Stimulated activated naive B cell treated with anti-CD40 and anti-IgM and Interleukin-4, amounts not matched to agents 10 μg/mL and 1 μg/mL and 100 μg/mL, for 72 hours (primary cell): Measurements from ENCODE around the gene SP3.

Source experiments
- ATAC-seq, 2 donors: fragments of 150-1000 bp; cut with Tn5 transposase; replicated peaks; 2 replicates each; pipeline ENCODE4 v1.10.0; 2021; ENCODE audit warnings: moderate library complexity in 1 of 2
- DNase-seq: peaks from one replicate; pipeline ENCODE4 v3.0.0; 2021
- H3K27ac Mint-ChIP-seq: one replicate; pipeline ENCODE4 v1.8.0; 2022; ENCODE audit warnings: mild to moderate bottlenecking, mixed read lengths
- H3K27me3 Mint-ChIP-seq, 2 donors: one replicate each; pipeline ENCODE4 v1.8.0; 2022; ENCODE audit warnings: mixed read lengths in 2 of 2
- H3K36me3 Mint-ChIP-seq, 2 donors: one replicate each; pipeline ENCODE4 v1.8.0; 2022; ENCODE audit warnings: mixed read lengths in 2 of 2, mild to moderate bottlenecking in 1 of 2
- H3K4me1 Mint-ChIP-seq, 2 donors: one replicate each; pipeline ENCODE4 v1.8.0; 2022; ENCODE audit warnings: mixed read lengths in 2 of 2, mild to moderate bottlenecking in 1 of 2
- H3K4me3 Mint-ChIP-seq, 2 donors: one replicate each; pipeline ENCODE4 v1.8.0; 2022; ENCODE audit warnings: mild to moderate bottlenecking in 2 of 2, mixed read lengths in 2 of 2, moderate library complexity in 1 of 2
- H3K9me3 Mint-ChIP-seq, 2 donors: one replicate each; pipeline ENCODE4 v1.8.0; 2022; ENCODE audit warnings: mixed read lengths in 2 of 2, mild to moderate bottlenecking in 1 of 2

Gene SP3

GRCh38 chr2:173968551-173968950 lies 3.4 kb upstream of the SP3 start:
- DNase-seq (no peak), ATAC-seq (no peak)
- Mint-ChIP-seq H3K4me3 (no peak overlapping the region), H3K27ac (no peak overlapping the region), H3K4me1 (peaks cover 10 to 17% of the 10 kb centered on the region in 2 donors), H3K36me3 (peaks cover 0 to 10% of the 10 kb centered on the region in 2 donors), H3K27me3 (no peaks in the 10 kb centered on the region), H3K9me3 (no peaks in the 10 kb centered on the region)

GRCh38 chr2:173966274-173967098 lies 1.3 kb upstream of the SP3 start:
- ATAC-seq: no peak
- H3K4me1 Mint-ChIP-seq: peaks cover 17 to 26% of the 10 kb centered on the region in 2 donors

GRCh38 chr2:173964565-173965371 lies 405 bp downstream of the SP3 start:
- ATAC-seq: peak; percentile 33 to 40
- peak; percentile 64 for DNase-seq
- no peaks in the 10 kb centered on the region for H3K27me3 Mint-ChIP-seq
- H3K27ac Mint-ChIP-seq: peak overlapping the region; percentile 100
- H3K4me3 Mint-ChIP-seq: peak overlapping the region; percentile 97 to 99
- H3K9me3 Mint-ChIP-seq: peaks cover 0 to 2% of the 10 kb centered on the region in 2 donors
- H3K36me3 Mint-ChIP-seq: peaks cover 21 to 39% of the 10 kb centered on the region in 2 donors
- peaks cover 20 to 32% of the 10 kb centered on the region in 2 donors for H3K4me1 Mint-ChIP-seq

More at GRCh38 chr2:173966274-173967098, 1.3 kb upstream of the SP3 start:
- Mint-ChIP-seq H3K36me3 (peaks cover 9 to 26% of the 10 kb centered on the region in 2 donors), H3K27me3 (no peaks in the 10 kb centered on the region), H3K9me3 (no peaks in the 10 kb centered on the region), H3K4me3 (peak overlapping the region; percentile 97 to 99), H3K27ac (peak overlapping the region; percentile 100)
- DNase-seq: no peak

- peak overlapping the region; percentile 100 for H3K27ac Mint-ChIP-seq
- DNase-seq (peak; percentile 86), ATAC-seq (peak; percentile 71 to 73)
- H3K36me3 Mint-ChIP-seq: peaks cover 26 to 47% of the 10 kb centered on the region in 2 donors
- H3K4me3 Mint-ChIP-seq: peak overlapping the region; percentile 97 to 99
- peaks cover 26 to 40% of the 10 kb centered on the region in 2 donors for H3K4me1 Mint-ChIP-seq
- peaks cover 0 to 2% of the 10 kb centered on the region in 2 donors for H3K9me3 Mint-ChIP-seq
- no peaks in the 10 kb centered on the region for H3K27me3 Mint-ChIP-seq
Measured at GRCh38 chr2:173963817-173964564, 1.2 kb downstream of the SP3 start.

GRCh38 chr2:173963323-173963816 lies 1.8 kb downstream of the SP3 start:
- DNase-seq: no peak
- Mint-ChIP-seq H3K4me1 (peaks cover 28 to 46% of the 10 kb centered on the region in 2 donors), H3K27ac (peak overlapping the region; percentile 99), H3K27me3 (no peaks in the 10 kb centered on the region), H3K4me3 (peak overlapping the region; percentile 97 to 99), H3K9me3 (peaks cover 0 to 2% of the 10 kb centered on the region in 2 donors), H3K36me3 (peaks cover 27 to 52% of the 10 kb centered on the region in 2 donors)
- peak; percentile 42 to 47 for ATAC-seq

GRCh38 chr2:173962583-173963110 lies 2.5 kb downstream of the SP3 start:
- Mint-ChIP-seq H3K9me3 (peaks cover 0 to 2% of the 10 kb centered on the region in 2 donors), H3K4me3 (peak overlapping the region; percentile 94 to 99), H3K36me3 (peaks cover 29 to 54% of the 10 kb centered on the region in 2 donors), H3K27ac (peak overlapping the region; percentile 96), H3K27me3 (no peaks in the 10 kb centered on the region), H3K4me1 (peaks cover 29 to 49% of the 10 kb centered on the region in 2 donors)
- ATAC-seq: no peak
- no peak for DNase-seq

GRCh38 chr2:173962031-173962430 lies 3.1 kb downstream of the SP3 start:
- no peak for DNase-seq
- Mint-ChIP-seq H3K4me3 (peak overlapping the region; percentile 77 to 99), H3K36me3 (peaks cover 29 to 58% of the 10 kb centered on the region in 2 donors)

GRCh38 chr2:173961346-173961705 lies 3.8 kb downstream of the SP3 start:
- Mint-ChIP-seq H3K4me1 (peaks cover 31 to 57% of the 10 kb centered on the region in 2 donors), H3K9me3 (peaks cover 0 to 2% of the 10 kb centered on the region in 2 donors), H3K36me3 (peaks cover 29 to 56% of the 10 kb centered on the region in 2 donors), H3K27me3 (no peaks in the 10 kb centered on the region), H3K27ac (no peak overlapping the region), H3K4me3 (no peak overlapping the region)
- DNase-seq: no peak
- ATAC-seq: no peak

More at GRCh38 chr2:173962031-173962430, 3.1 kb downstream of the SP3 start:
- peaks cover 0 to 2% of the 10 kb centered on the region in 2 donors for H3K9me3 Mint-ChIP-seq
- peaks cover 32 to 55% of the 10 kb centered on the region in 2 donors for H3K4me1 Mint-ChIP-seq
- ATAC-seq: no peak
- H3K27ac Mint-ChIP-seq: peak overlapping the region; percentile 65
- no peaks in the 10 kb centered on the region for H3K27me3 Mint-ChIP-seq

GRCh38 chr2:173959909-173960308 lies 5.3 kb downstream of the SP3 start:
- Mint-ChIP-seq H3K27me3 (no peaks in the 10 kb centered on the region), H3K36me3 (peaks cover 39 to 65% of the 10 kb centered on the region in 2 donors), H3K27ac (peak overlapping the region; percentile 83), H3K9me3 (peaks cover 0 to 2% of the 10 kb centered on the region in 2 donors), H3K4me3 (no peak overlapping the region), H3K4me1 (peaks cover 29 to 64% of the 10 kb centered on the region in 2 donors)
- DNase-seq: no peak
- ATAC-seq: no peak

GRCh38 chr2:173959358-173959884 lies 5.8 kb downstream of the SP3 start:
- Mint-ChIP-seq H3K27ac (peak overlapping the region; percentile 83), H3K4me1 (peaks cover 29 to 66% of the 10 kb centered on the region in 2 donors), H3K9me3 (peaks cover 0 to 2% of the 10 kb centered on the region in 2 donors), H3K27me3 (no peaks in the 10 kb centered on the region), H3K36me3 (peaks cover 39 to 63% of the 10 kb centered on the region in 2 donors), H3K4me3 (peak overlapping the region; percentile 44)
- ATAC-seq (no peak), DNase-seq (no peak)

- Mint-ChIP-seq H3K4me1 (peaks cover 29 to 77% of the 10 kb centered on the region in 2 donors), H3K4me3 (no peak overlapping the region), H3K27me3 (no peaks in the 10 kb centered on the region), H3K27ac (no peak overlapping the region), H3K9me3 (peaks cover 0 to 2% of the 10 kb centered on the region in 2 donors), H3K36me3 (peaks cover 43 to 70% of the 10 kb centered on the region in 2 donors)
- no peak for DNase-seq
- no peak for ATAC-seq
Measured at GRCh38 chr2:173958198-173958846, 6.9 kb downstream of the SP3 start.

GRCh38 chr2:173957517-173957916 lies 7.7 kb downstream of the SP3 start:
- Mint-ChIP-seq H3K27me3 (no peaks in the 10 kb centered on the region), H3K9me3 (peaks cover 0 to 2% of the 10 kb centered on the region in 2 donors), H3K27ac (no peak overlapping the region), H3K4me1 (peaks cover 31 to 81% of the 10 kb centered on the region in 2 donors), H3K4me3 (no peak overlapping the region), H3K36me3 (peaks cover 44 to 70% of the 10 kb centered on the region in 2 donors)
- DNase-seq (no peak), ATAC-seq (no peak)

- H3K9me3 Mint-ChIP-seq: peaks cover 0 to 2% of the 10 kb centered on the region in 2 donors
- no peak overlapping the region for H3K4me3 Mint-ChIP-seq
Measured at GRCh38 chr2:173956454-173956853, 8.7 kb downstream of the SP3 start.

More at GRCh38 chr2:173956454-173956853, 8.7 kb downstream of the SP3 start:
- DNase-seq: no peak
- H3K4me1 Mint-ChIP-seq: peaks cover 32 to 83% of the 10 kb centered on the region in 2 donors
- H3K27ac Mint-ChIP-seq: peak overlapping the region; percentile 2
- H3K27me3 Mint-ChIP-seq: no peaks in the 10 kb centered on the region
- ATAC-seq: no peak
- peaks cover 42 to 74% of the 10 kb centered on the region in 2 donors for H3K36me3 Mint-ChIP-seq
